Measurements from ENCODE around the gene CCDC188.

The CCDC188 gene

GRCh38 chr22:20124083-20124787 lies 26.6 kb downstream of the CCDC188 start:
- H3K4me3 ChIP-seq (ENCODE audit: low read length), result no peak overlapping the region
- no peak for DNase-seq (ENCODE audit: low read depth)
- TF ChIP-seq CTCF (IDR thresholded peaks at IDR 0.05; ENCODE audit: insufficient read depth, low read depth, low read length, missing control alignments), result no peak

DNA sequence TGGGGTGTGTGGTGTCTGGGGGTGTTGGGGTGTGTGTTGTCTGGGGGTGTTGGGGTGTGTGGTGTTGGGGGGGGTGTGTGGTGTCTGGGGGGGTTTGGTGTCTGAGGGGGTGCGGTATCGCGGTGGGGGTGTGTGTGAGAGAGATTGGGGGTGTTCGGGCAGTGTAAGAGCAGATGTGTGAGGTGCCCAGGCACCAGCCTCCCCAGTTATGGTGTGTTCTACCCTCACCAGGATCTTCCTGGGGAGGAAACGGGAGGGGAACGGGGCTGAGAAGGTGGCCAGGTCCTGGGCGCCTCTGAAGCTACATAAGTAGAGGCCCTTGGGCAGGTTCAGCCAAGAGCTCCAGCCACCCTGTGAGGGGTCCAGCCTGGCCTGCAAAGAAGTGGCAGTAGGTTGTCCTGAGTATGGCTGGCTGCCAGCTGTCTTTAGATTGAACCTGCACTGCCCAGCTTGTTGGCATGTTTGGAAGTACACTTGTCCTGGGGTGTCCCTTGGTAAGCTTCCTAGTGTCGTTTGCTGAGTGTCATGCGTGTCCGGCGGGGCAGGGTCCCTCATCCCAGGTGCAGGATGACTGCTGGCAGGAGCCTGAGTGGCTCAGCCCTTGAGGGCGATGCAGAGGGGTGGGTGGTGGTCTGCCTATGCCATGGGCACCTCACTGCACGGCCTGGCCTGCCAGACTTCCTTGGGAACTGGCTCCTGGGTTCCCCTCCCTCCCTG lies 27.3 kb downstream of the CCDC188 start:
- no peak for TF ChIP-seq CTCF (IDR thresholded peaks at IDR 0.05; ENCODE audit: insufficient read depth, low read depth, low read length, missing control alignments)
- no peak overlapping the region for H3K4me3 ChIP-seq (ENCODE audit: low read length)
- DNase-seq (ENCODE audit: low read depth), result no peak

- H3K4me3 ChIP-seq (ENCODE audit: low read length), result no peak overlapping the region
- no peak for DNase-seq (ENCODE audit: low read depth)
- TF ChIP-seq CTCF (IDR thresholded peaks at IDR 0.05; ENCODE audit: insufficient read depth, low read depth, low read length, missing control alignments), result no peak
Measured at GRCh38 chr22:20121856-20122415, 28.9 kb downstream of the CCDC188 start.

- H3K4me3 ChIP-seq (ENCODE audit: low read length), result peak overlapping the region; percentile 78
- no peak for TF ChIP-seq CTCF (IDR thresholded peaks at IDR 0.05; ENCODE audit: insufficient read depth, low read depth, low read length, missing control alignments)
- DNase-seq (ENCODE audit: low read depth), result no peak
Measured at GRCh38 chr22:20118300-20119020, 32.4 kb downstream of the CCDC188 start.

- peak overlapping the region; percentile 78 for H3K4me3 ChIP-seq (ENCODE audit: low read length)
- TF ChIP-seq CTCF (IDR thresholded peaks at IDR 0.05; ENCODE audit: insufficient read depth, low read depth, low read length, missing control alignments), result no peak
- DNase-seq (ENCODE audit: low read depth), result peak; percentile 46
Measured at GRCh38 chr22:20117633-20118299, 33.1 kb downstream of the CCDC188 start.

DNA sequence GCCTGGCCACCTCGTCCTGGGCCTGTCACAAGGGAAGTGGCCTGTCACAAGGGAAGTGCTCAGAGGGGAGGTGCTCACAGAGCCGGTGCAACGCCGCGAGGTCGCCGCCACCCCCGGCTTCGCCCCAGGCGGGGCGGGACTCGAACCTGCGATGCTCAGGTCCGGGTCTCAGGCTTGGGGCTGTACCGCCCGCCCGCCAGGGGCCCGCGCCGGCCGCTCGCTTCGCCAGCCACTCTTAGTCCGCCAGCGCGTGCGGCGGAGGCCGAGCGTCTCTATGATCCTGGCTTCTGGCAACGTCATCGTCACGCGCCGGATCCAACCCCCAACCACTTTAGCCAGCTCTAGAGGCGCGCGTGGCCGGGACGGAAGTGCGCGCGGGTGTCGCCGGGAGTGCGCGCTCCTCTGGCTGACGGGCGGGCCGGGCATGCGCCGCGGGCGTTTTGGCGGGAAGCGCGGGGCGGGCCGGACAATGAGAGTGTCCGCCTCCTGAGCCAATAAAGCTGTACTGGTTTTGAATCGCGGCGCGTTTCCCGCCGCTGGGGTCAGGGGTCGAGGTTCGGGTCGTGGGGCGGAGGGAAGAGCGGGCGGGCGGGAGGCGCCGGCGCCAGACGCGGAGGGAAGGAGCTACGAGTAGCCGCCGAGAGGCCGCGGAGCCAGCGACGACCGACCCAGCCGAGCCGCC lies 33.8 kb downstream of the CCDC188 start, which contains the start of gene TRMT2A:
Gene TRMT2A (minus strand): TSS at position 276 of the 682 bp plus-strand sequence. CDS start 320 bp downstream, outside the sequence.
- peak; percentile 99 for DNase-seq (ENCODE audit: low read depth)
- H3K4me3 ChIP-seq (ENCODE audit: low read length), result peak within 1 kb of the TSS; percentile 80
- no peak for TF ChIP-seq CTCF (IDR thresholded peaks at IDR 0.05; ENCODE audit: insufficient read depth, low read depth, low read length, missing control alignments)
